Suprapubic skin (tissue), 4 donors: Measurements from ENCODE around the gene KDM7A. TPM values are rescaled to one million over a fixed set of nuclear protein-coding genes. Genes with fewer than 3 reads are reported as not detected.

ENCODE experiments used
- DNase-seq, 2 donors: peaks; one replicate each; pipeline ENCODE4 v3.0.0-alpha.2; 2019; ENCODE audit warnings: low spot score in 2 of 2
- H3K27ac ChIP-seq: fragments of 200-600 bp; sonication (generic); one replicate; pipeline ENCODE4 v1.5.1; 2019
- H3K27me3 ChIP-seq: fragments of 200-600 bp; sonication (generic); one replicate; pipeline ENCODE4 v1.5.1; 2019
- H3K36me3 ChIP-seq: fragments of 200-600 bp; sonication (generic); one replicate; pipeline ENCODE4 v1.5.1; 2019
- H3K4me1 ChIP-seq: fragments of 200-600 bp; sonication (generic); one replicate; pipeline ENCODE4 v1.5.1; 2019
- H3K4me3 ChIP-seq: fragments of 200-600 bp; sonication (generic); one replicate; pipeline ENCODE4 v1.5.1; 2019; ENCODE audit warnings: mild to moderate bottlenecking
- H3K9me3 ChIP-seq: fragments of 200-600 bp; sonication (generic); one replicate; pipeline ENCODE4 v1.5.1; 2019
- EP300 ChIP-seq: sonication (generic); formaldehyde crosslinking; IDR thresholded peaks from one replicate; pipeline ENCODE4 v1.6.1; 2017; ENCODE audit warnings: antibody characterized with exemption
- POLR2A ChIP-seq, 2 donors: fragments of 450-650 bp; IDR thresholded peaks; one replicate each; pipeline ENCODE4 v1.6.1; 2017; ENCODE audit warnings: antibody characterized with exemption in 2 of 2, mild to moderate bottlenecking in 2 of 2, moderate library complexity in 2 of 2
- POLR2AphosphoS5 ChIP-seq, 3 donors: sonication (generic); formaldehyde crosslinking; IDR thresholded peaks; one replicate each; pipeline ENCODE4 v1.6.1; 2017; ENCODE audit warnings: antibody characterized with exemption in 3 of 3
- WGBS: methylation state at CpG from one replicate; pipeline ENCODE4 v1.1.5; 2018; 5-methylcytosine and 5-hydroxymethylcytosine counted together
- total RNA-seq, 4 donors: library from RNA; depleted of rRNA; stranded (reverse); fragments of >200 nt; gene quantifications; one replicate each; pipeline ENCODE4 v1.1.0, GENCODE V29; 2016
- TF ChIP-seq, protein P1 (sequence below), 2 donors: fragments of 200-600 bp in 1 of 2; fragments of 450-650 bp in 1 of 2; sonication (generic) in 1 of 2; IDR thresholded peaks; one replicate each; pipeline ENCODE4 v1.5.1; 2016 to 2019; ENCODE audit warnings: antibody characterized with exemption in 2 of 2, mild to moderate bottlenecking in 1 of 2, moderate library complexity in 1 of 2

Gene KDM7A
- total RNA-seq, 4 donors from 2014 or later = 29.0 to 104 (median 35.1) TPM

- Histone ChIP-seq H3K27me3 (no peaks in the 10 kb centered on the region), H3K9me3 (no peaks in the 10 kb centered on the region), H3K27ac (peak overlapping the region; percentile 73), H3K4me3 (no peak overlapping the region), H3K36me3 (no peaks in the 10 kb centered on the region), H3K4me1 (peaks cover 18% of the 10 kb centered on the region)
- 51% methylated on average over 15 of the region's 15 CpGs for WGBS
- TF ChIP-seq, protein P1, sequence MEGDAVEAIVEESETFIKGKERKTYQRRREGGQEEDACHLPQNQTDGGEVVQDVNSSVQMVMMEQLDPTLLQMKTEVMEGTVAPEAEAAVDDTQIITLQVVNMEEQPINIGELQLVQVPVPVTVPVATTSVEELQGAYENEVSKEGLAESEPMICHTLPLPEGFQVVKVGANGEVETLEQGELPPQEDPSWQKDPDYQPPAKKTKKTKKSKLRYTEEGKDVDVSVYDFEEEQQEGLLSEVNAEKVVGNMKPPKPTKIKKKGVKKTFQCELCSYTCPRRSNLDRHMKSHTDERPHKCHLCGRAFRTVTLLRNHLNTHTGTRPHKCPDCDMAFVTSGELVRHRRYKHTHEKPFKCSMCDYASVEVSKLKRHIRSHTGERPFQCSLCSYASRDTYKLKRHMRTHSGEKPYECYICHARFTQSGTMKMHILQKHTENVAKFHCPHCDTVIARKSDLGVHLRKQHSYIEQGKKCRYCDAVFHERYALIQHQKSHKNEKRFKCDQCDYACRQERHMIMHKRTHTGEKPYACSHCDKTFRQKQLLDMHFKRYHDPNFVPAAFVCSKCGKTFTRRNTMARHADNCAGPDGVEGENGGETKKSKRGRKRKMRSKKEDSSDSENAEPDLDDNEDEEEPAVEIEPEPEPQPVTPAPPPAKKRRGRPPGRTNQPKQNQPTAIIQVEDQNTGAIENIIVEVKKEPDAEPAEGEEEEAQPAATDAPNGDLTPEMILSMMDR (IDR thresholded peaks at IDR 0.05) = no peak
- TF ChIP-seq EP300 (no peak), POLR2AphosphoS5 (IDR thresholded peaks at IDR 0.05) (peak; percentile 23 to 92 (median 62))
- peak; percentile 83 to 84 for DNase-seq
These were observed 23.5 kb upstream of the KDM7A start for GRCh38 chr7:140200061-140200989.

DNA sequence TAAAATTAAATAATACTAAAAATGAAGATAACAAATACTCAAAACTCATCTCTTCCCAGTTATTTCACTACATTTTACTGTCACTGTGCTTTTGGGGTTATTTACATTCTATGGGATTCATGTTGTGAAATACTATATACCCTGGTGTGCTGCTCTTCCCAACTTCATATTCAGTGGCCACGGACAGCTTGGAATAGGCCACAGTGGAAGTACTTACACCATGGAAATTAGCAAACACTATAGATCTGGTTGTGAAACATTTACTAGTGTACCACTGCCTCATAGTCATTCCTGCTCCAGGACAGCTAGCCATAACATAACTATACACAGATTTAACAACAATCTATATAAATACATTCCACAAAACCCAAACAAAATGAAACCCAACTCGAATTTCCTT is 21.2 kb upstream of the KDM7A start:
- Histone ChIP-seq H3K27ac (no peak overlapping the region), H3K9me3 (no peaks in the 10 kb centered on the region), H3K36me3 (no peaks in the 10 kb centered on the region), H3K27me3 (no peaks in the 10 kb centered on the region), H3K4me1 (peaks cover 18% of the 10 kb centered on the region), H3K4me3 (no peak overlapping the region)
- no peak for TF ChIP-seq EP300
- TF ChIP-seq POLR2A (IDR thresholded peaks at IDR 0.05) = no peak
- no peak for TF ChIP-seq POLR2AphosphoS5 (IDR thresholded peaks at IDR 0.05)
- TF ChIP-seq, protein P1 (IDR thresholded peaks at IDR 0.05) = no peak
- DNase-seq = no peak
- WGBS = 89% methylated on average over 2 of the region's 2 CpGs

GRCh38 chr7:140197218-140197890 is 20.6 kb upstream of the KDM7A start:
- 75% methylated on average over 9 of the region's 9 CpGs for WGBS
- H3K27ac ChIP-seq = peak overlapping the region; percentile 65
- H3K36me3 ChIP-seq = no peaks in the 10 kb centered on the region

GRCh38 chr7:140196361-140197217 is 19.8 kb upstream of the KDM7A start:
- no peaks in the 10 kb centered on the region for H3K27me3 ChIP-seq
- 49% methylated on average over 10 of the region's 10 CpGs for WGBS
- H3K4me1 ChIP-seq = peaks cover 18% of the 10 kb centered on the region
- no peak overlapping the region for H3K4me3 ChIP-seq
- peak overlapping the region; percentile 65 for H3K27ac ChIP-seq
- TF ChIP-seq, protein P1 (IDR thresholded peaks at IDR 0.05) = no peak
- TF ChIP-seq POLR2AphosphoS5 (IDR thresholded peaks at IDR 0.05) = peak in 1 of 3 donors; percentile 63
- no peaks in the 10 kb centered on the region for H3K36me3 ChIP-seq
- H3K9me3 ChIP-seq = no peaks in the 10 kb centered on the region
- peak; percentile 88 to 92 for DNase-seq

More at GRCh38 chr7:140197218-140197890, 20.6 kb upstream of the KDM7A start:
- H3K27me3 ChIP-seq = no peaks in the 10 kb centered on the region
- no peak for DNase-seq
- H3K4me1 ChIP-seq = peaks cover 18% of the 10 kb centered on the region
- TF ChIP-seq POLR2AphosphoS5 (IDR thresholded peaks at IDR 0.05) (no peak), POLR2A (IDR thresholded peaks at IDR 0.05) (no peak), EP300 (no peak)
- TF ChIP-seq, protein P1 (IDR thresholded peaks at IDR 0.05) = no peak
- no peak overlapping the region for H3K4me3 ChIP-seq
- H3K9me3 ChIP-seq = no peaks in the 10 kb centered on the region
